IMR-90 (cell line): ENCODE measurements around the gene BCL2L15. TPM values are rescaled to one million over a fixed set of nuclear protein-coding genes. Genes with fewer than 3 reads are reported as not detected.
A peak's percentile ranks its signal among the peaks of the same experiment; 100 is the strongest.

Source experiments
- ATAC-seq: fragments of 200-7000 bp; cut with Tn5 transposase; 2 replicates; pipeline ENCODE4 v1.9.1; 2020; ENCODE audit warnings: low read depth, mild to moderate bottlenecking, moderate library complexity
- BruUV-seq: library from RNA; stranded (reverse); fragments of 400-500 nt; replicated peaks from 2 replicates; lab custom pipeline; 2021; lab: Mats Ljungman, UMichigan
- CTCF ChIA-PET: fragments of 300-600 bp; formaldehyde crosslinking; extraction: SDS; loops from one replicate; lab custom pipeline; 2021; ENCODE audit warnings: antibody characterized with exemption; lab: Yijun Ruan, JAX
- POLR2A ChIA-PET: fragments of 300-600 bp; sonication (Branson Sonifier 250); formaldehyde crosslinking; loops from one replicate; lab custom pipeline; 2022; ENCODE audit warnings: antibody characterized with exemption; ENCODE audit not compliant: unreplicated experiment; lab: Charles Lee
- DNase-seq: peaks from one replicate; pipeline ENCODE4 v3.0.0; 2013
- H2AFZ ChIP-seq: replicated peaks from 2 replicates; pipeline ENCODE3; 2013; ENCODE audit warnings: low read length, mild to moderate bottlenecking; ENCODE audit not compliant: poor library complexity
- H2AK5ac ChIP-seq: 2 replicates; pipeline ENCODE4 v1.6.1; 2013; ENCODE audit warnings: low read depth, low read length, inconsistent platforms
- H2AK9ac ChIP-seq: replicated peaks from 2 replicates; pipeline ENCODE3; 2013; ENCODE audit warnings: mild to moderate bottlenecking, low read depth, low read length, moderate library complexity; ENCODE audit not compliant: poor library complexity
- H2BK120ac ChIP-seq: 2 replicates; pipeline ENCODE4 v1.6.1; 2013; ENCODE audit warnings: low read depth, low read length, inconsistent platforms
- H2BK15ac ChIP-seq: 3 replicates; pipeline ENCODE4 v1.6.1; 2013; ENCODE audit warnings: low read depth, low read length, inconsistent platforms
- H2BK20ac ChIP-seq: 2 replicates; pipeline ENCODE4 v1.6.1; 2013; ENCODE audit warnings: low read depth, mild to moderate bottlenecking, inconsistent platforms, low read length, moderate library complexity
- H2BK5ac ChIP-seq: 2 replicates; pipeline ENCODE4 v1.6.1; 2013; ENCODE audit warnings: mild to moderate bottlenecking, low read depth, low read length, inconsistent platforms; ENCODE audit not compliant: poor library complexity, severe bottlenecking
- H3K14ac ChIP-seq: replicated peaks from 2 replicates; pipeline ENCODE4 v1.6.1; 2013; ENCODE audit warnings: low read depth, low read length, inconsistent platforms
- H3K18ac ChIP-seq: 2 replicates; pipeline ENCODE4 v1.6.1; 2013; ENCODE audit warnings: low read depth, low read length, control low read depth
- H3K23ac ChIP-seq: 2 replicates; pipeline ENCODE4 v1.6.1; 2013; ENCODE audit warnings: low read depth, low read length, inconsistent platforms
- H3K27ac ChIP-seq: 2 replicates; pipeline ENCODE4 v1.5.1; 2013; ENCODE audit warnings: mild to moderate bottlenecking, control low read depth, low read length; ENCODE audit not compliant: insufficient read depth
- H3K27me3 ChIP-seq: 2 replicates; pipeline ENCODE4 v1.6.1; 2013; ENCODE audit warnings: low read length; ENCODE audit not compliant: control insufficient read depth, insufficient read depth
- H3K36me3 ChIP-seq: 2 replicates; pipeline ENCODE4 v1.6.1; 2013; ENCODE audit warnings: low read length, mixed read lengths; ENCODE audit not compliant: control insufficient read depth, insufficient read depth
- H3K4ac ChIP-seq: 2 replicates; pipeline ENCODE4 v1.6.1; 2013; ENCODE audit warnings: low read depth, low read length, inconsistent platforms
- H3K4me1 ChIP-seq: 2 replicates; pipeline ENCODE4 v1.6.1; 2013; ENCODE audit warnings: low read length, mixed read lengths; ENCODE audit not compliant: control insufficient read depth, insufficient read depth
- H3K4me2 ChIP-seq: 2 replicates; pipeline ENCODE4 v1.6.1; 2013; ENCODE audit warnings: low read depth, mild to moderate bottlenecking, control low read depth, low read length, moderate library complexity
- H3K4me3 ChIP-seq: 2 replicates; pipeline ENCODE4 v1.5.1; 2013; ENCODE audit warnings: low read depth, mild to moderate bottlenecking, control low read depth, low read length, moderate library complexity; ENCODE audit not compliant: insufficient read depth
- H3K56ac ChIP-seq: 2 replicates; pipeline ENCODE4 v1.6.1; 2013; ENCODE audit warnings: low read length, inconsistent platforms; ENCODE audit not compliant: insufficient read depth; ENCODE audit errors: extremely low read depth
- H3K79me1 ChIP-seq, 2 experiments: 2 replicates each; pipeline ENCODE4 v1.6.1; 2013; ENCODE audit warnings: low read length in 2 of 2, inconsistent platforms in 1 of 2, low read depth in 1 of 2
- H3K9ac ChIP-seq: 2 replicates; pipeline ENCODE4 v1.6.1; 2013; ENCODE audit warnings: low read depth, low read length, control low read depth
- H3K9me1 ChIP-seq: 2 replicates; pipeline ENCODE4 v1.6.1; 2013; ENCODE audit warnings: low read length, inconsistent platforms; ENCODE audit not compliant: insufficient read depth
- H3K9me3 ChIP-seq: 2 replicates; pipeline ENCODE4 v1.6.1; 2013; ENCODE audit warnings: low read length; ENCODE audit not compliant: control insufficient read depth, insufficient read depth
- H4K20me1 ChIP-seq: 2 replicates; pipeline ENCODE4 v1.6.1; 2013; ENCODE audit warnings: low read length, inconsistent platforms; ENCODE audit not compliant: insufficient read depth
- H4K5ac ChIP-seq: 2 replicates; pipeline ENCODE4 v1.6.1; 2013; ENCODE audit warnings: mild to moderate bottlenecking, low read depth, low read length, control low read depth
- H4K8ac ChIP-seq, 2 experiments: 2 replicates each; pipeline ENCODE4 v1.6.1; 2013; ENCODE audit warnings: low read depth in 2 of 2, low read length in 2 of 2, control low read depth in 1 of 2, inconsistent platforms in 1 of 2
- H4K91ac ChIP-seq: 2 replicates; pipeline ENCODE4 v1.6.1; 2013; ENCODE audit warnings: low read depth, low read length, inconsistent platforms; ENCODE audit not compliant: insufficient read depth
- CEBPB ChIP-seq: IDR thresholded peaks from 2 replicates; pipeline ENCODE4 v1.6.1; 2012; ENCODE audit warnings: low read depth, low read length, improper control_type of control experiment
- CHD1 ChIP-seq: IDR thresholded peaks from 2 replicates; pipeline ENCODE4 v1.6.1; 2012; ENCODE audit warnings: low read depth, low read length, improper control_type of control experiment
- CTCF ChIP-seq: conservative IDR thresholded peaks from 2 replicates; pipeline ENCODE4 v1.5.1; 2012; ENCODE audit warnings: mild to moderate bottlenecking, low read depth, low read length, improper control_type of control experiment
- ELK1 ChIP-seq: fragments of 150-350 bp; IDR thresholded peaks from 2 replicates; pipeline ENCODE4 v1.6.1; 2016; ENCODE audit warnings: low read depth, mild to moderate bottlenecking, low read length, moderate library complexity, borderline replicate concordance
- FOS ChIP-seq: fragments of 150-350 bp; IDR thresholded peaks from 2 replicates; pipeline ENCODE4 v1.6.1; 2016; ENCODE audit warnings: low read depth, low read length
- MAFK ChIP-seq: IDR thresholded peaks from 2 replicates; pipeline ENCODE4 v1.6.1; 2012; ENCODE audit warnings: low read depth, low read length, improper control_type of control experiment
- MAZ ChIP-seq: IDR thresholded peaks from 2 replicates; pipeline ENCODE4 v1.6.1; 2012; ENCODE audit warnings: low read depth, mild to moderate bottlenecking, low read length, improper control_type of control experiment, moderate library complexity, borderline replicate concordance
- MXI1 ChIP-seq: IDR thresholded peaks from 2 replicates; pipeline ENCODE4 v1.6.1; 2012; ENCODE audit warnings: low read depth, mild to moderate bottlenecking, low read length, moderate library complexity, borderline replicate concordance
- NFE2L2 ChIP-seq: fragments of 150-350 bp; IDR thresholded peaks from 2 replicates; pipeline ENCODE4 v1.6.1; 2016; ENCODE audit warnings: low read depth, mild to moderate bottlenecking, low read length
- POLR2A ChIP-seq: IDR thresholded peaks from 2 replicates; pipeline ENCODE4 v1.6.1; 2012; ENCODE audit warnings: mild to moderate bottlenecking, low read depth, low read length
- RCOR1 ChIP-seq: IDR thresholded peaks from 2 replicates; pipeline ENCODE4 v1.6.1; 2012; ENCODE audit warnings: mild to moderate bottlenecking, low read length, improper control_type of control experiment; ENCODE audit not compliant: insufficient replicate concordance
- RFX5 ChIP-seq: IDR thresholded peaks from 2 replicates; pipeline ENCODE4 v1.8.0; 2012; ENCODE audit warnings: low read depth, mild to moderate bottlenecking, low read length, moderate library complexity
- SMC3 ChIP-seq: fragments of 150-350 bp; IDR thresholded peaks from 2 replicates; pipeline ENCODE4 v1.6.1; 2016; ENCODE audit warnings: low read depth, mild to moderate bottlenecking, antibody characterized with exemption, low read length, moderate library complexity
- USF2 ChIP-seq: fragments of 150-350 bp; IDR thresholded peaks from 2 replicates; pipeline ENCODE4 v1.6.1; 2017; ENCODE audit warnings: mild to moderate bottlenecking, antibody characterized with exemption, low read length, low read depth
- WGBS, 2 experiments: methylation state at CpG; one replicate each; pipeline versions ENCODE4 v1.1.5 to v1.1.7; 2013; ENCODE audit warnings: missing lambda C conversion rate in 2 of 2; ENCODE audit not compliant: insufficient read length in 1 of 2; ENCODE audit errors: extremely low coverage in 2 of 2; 5-methylcytosine and 5-hydroxymethylcytosine counted together
- dilution Hi-C: fragments of 300-500 bp; cut with HindIII; formaldehyde crosslinking; loops from one replicate; pipeline ENCODE4 v1.14.3; 2018; ENCODE audit warnings: low sequenced_read_pairs; ENCODE audit not compliant: unreplicated experiment
- in situ Hi-C: fragments of 300-500 bp; cut with MboI; formaldehyde crosslinking; loops from 3 replicates; pipeline ENCODE4 v1.14.3; 2019; ENCODE audit warnings: low sequenced_read_pairs, inconsistent platforms, mixed read lengths
- intact Hi-C: fragments of 100-400 bp; cut with micrococcal nuclease; formaldehyde crosslinking; loops from 2 replicates; pipeline ENCODE4 v1.10.0; 2022
- polyA plus RNA-seq, 3 experiments: library from polyadenylated mRNA; depleted of rRNA; stranded (reverse); fragments of >200 nt; gene quantifications; 2 replicates each; pipeline ENCODE4 v1.2.3, GENCODE V29; 2012; ENCODE audit warnings: low replicate concordance in 1 of 3
- total RNA-seq: library from RNA; depleted of rRNA; stranded (reverse); fragments of >200 nt; gene quantifications from 2 replicates; pipeline ENCODE4 v1.2.3, GENCODE V29; 2012

BCL2L15 gene
- total and polyA plus RNA-seq, 2 of the 4 experiments (the other 2 are of a cell fraction), result under 0.01 to 0.15 TPM

GRCh38 chr1:113860891-113861290 lies 26.5 kb downstream of the BCL2L15 start:
- no peak overlapping the region; the same call in 1 of the 2 replicates for H3K4me3 ChIP-seq
- no peaks in the 10 kb centered on the region for H3K27me3 ChIP-seq
- intact Hi-C loops (no loop called here), in situ Hi-C loops (loop anchor here (25.0 kb wide), 1 partner anchor 426 kb away; no protein-coding TSS in a partner anchor), dilution Hi-C loops (no loop called here)
- peak overlapping the region; percentile 78; the same call in 1 of the 2 replicates for H3K4me2 ChIP-seq
- peak; percentile 80 for DNase-seq
- peaks cover 10% of the 10 kb centered on the region for H3K4me1 ChIP-seq
- H3K23ac ChIP-seq, result peak overlapping the region; percentile 62
- H4K20me1 ChIP-seq, result no peaks in the 10 kb centered on the region
- H3K4ac ChIP-seq, result peak overlapping the region; percentile 88
- peak overlapping the region; percentile 94 for H3K27ac ChIP-seq
- peak overlapping the region; percentile 95 for H3K14ac ChIP-seq
- H2AK9ac ChIP-seq, result no peak overlapping the region
- ChIA-PET POLR2A (interaction anchor here (0.5 kb wide), 1 partner anchor 984 kb away, joined by 3 read pairs; no protein-coding TSS in a partner anchor), CTCF (no interaction called here)
- no peaks in the 10 kb centered on the region for H3K79me1 ChIP-seq
- peak overlapping the region; percentile 6; the same call in 1 of the 2 replicates for H2AK5ac ChIP-seq
- H3K18ac ChIP-seq, result peak overlapping the region; percentile 97
- BruUV-seq, result no TSS peak
- no peaks in the 10 kb centered on the region for H3K36me3 ChIP-seq
- peak overlapping the region; percentile 84 for H4K91ac ChIP-seq
- ATAC-seq, result peak; percentile 90
- H3K9me1 ChIP-seq, result no peaks in the 10 kb centered on the region
- H2BK15ac ChIP-seq, result peak overlapping the region; percentile 71
- H4K5ac ChIP-seq, result peak overlapping the region; percentile 75
- H3K56ac ChIP-seq, result peak overlapping the region; percentile 88
- TF ChIP-seq CTCF, result no peak
- TF ChIP-seq MXI1, result no peak
- TF ChIP-seq USF2, result no peak
- TF ChIP-seq MAFK, result no peak
- TF ChIP-seq ELK1, result no peak
- no peak for TF ChIP-seq FOS
- no peak for TF ChIP-seq RCOR1
- TF ChIP-seq CHD1, result no peak
- no peak for TF ChIP-seq CEBPB
- TF ChIP-seq RFX5, result no peak
- TF ChIP-seq POLR2A, result no peak
- no peak for TF ChIP-seq NFE2L2
- no peak for TF ChIP-seq MAZ
- no peak for TF ChIP-seq SMC3
- H3K9me3 ChIP-seq, result no peaks in the 10 kb centered on the region
- no peak overlapping the region for H2AFZ ChIP-seq
- H4K8ac ChIP-seq, result peak overlapping the region; percentile 79 to 87
- WGBS, 2 experiments, result no CpG with 5 or more reads among the region's 3 CpGs
- peak overlapping the region; percentile 94 for H2BK5ac ChIP-seq
- peak overlapping the region; percentile 98 for H2BK120ac ChIP-seq
- peak overlapping the region; percentile 97 for H2BK20ac ChIP-seq
- peak overlapping the region; percentile 55; the same call in 1 of the 2 replicates for H3K9ac ChIP-seq
